ENCODE measurements around the gene STAC.

The STAC gene

GRCh38 chr3:36520241-36521006 lies 140.1 kb downstream of the STAC start:
- Histone ChIP-seq H3K27ac (ENCODE audit: low read length) (no peak overlapping the region), H3K4me2 (ENCODE audit: low read depth, low read length) (no peak overlapping the region), H3K9me3 (replicated peaks; ENCODE audit: insufficient read depth, low read length) (no peaks in the 10 kb centered on the region), H3K27me3 (replicated peaks; ENCODE audit: insufficient read depth, low read length) (no peaks in the 10 kb centered on the region), H3F3A (ENCODE audit: insufficient read depth, low read length) (no peaks in the 10 kb centered on the region), H3K9me2 (replicated peaks; ENCODE audit: insufficient read depth, low read length) (no peaks in the 10 kb centered on the region), H3K36me3 (replicated peaks; ENCODE audit: insufficient read depth, low read length) (no peaks in the 10 kb centered on the region), H3K79me2 (ENCODE audit: low read length) (no peaks in the 10 kb centered on the region), H3K9ac (ENCODE audit: low read length) (no peak overlapping the region), H3K4me3 (ENCODE audit: low read length) (no peak overlapping the region), H3K4me1 (ENCODE audit: low read length) (no peaks in the 10 kb centered on the region), H4K20me1 (ENCODE audit: insufficient read depth, low read length) (no peaks in the 10 kb centered on the region), H2AFZ (ENCODE audit: low read length) (no peak overlapping the region)
- TF ChIP-seq EZH2 (optimal IDR thresholded peaks at IDR 0.05; ENCODE audit: low read depth, low read length) (no peak), EZH2phosphoT487 (IDR thresholded peaks at IDR 0.05; ENCODE audit: low read length) (no peak), CTCF (IDR thresholded peaks at IDR 0.05; ENCODE audit: low read length) (no peak)
- no peak for DNase-seq

- no peak for DNase-seq
- Histone ChIP-seq H3K9me2 (replicated peaks; ENCODE audit: insufficient read depth, low read length) (no peaks in the 10 kb centered on the region), H3K36me3 (replicated peaks; ENCODE audit: insufficient read depth, low read length) (no peaks in the 10 kb centered on the region)
These were observed 140.7 kb downstream of the STAC start for GRCh38 chr3:36521007-36521379.

GRCh38 chr3:36524560-36524959 lies 144.3 kb downstream of the STAC start:
- Histone ChIP-seq H3K36me3 (replicated peaks; ENCODE audit: insufficient read depth, low read length) (no peaks in the 10 kb centered on the region), H2AFZ (ENCODE audit: low read length) (no peak overlapping the region), H3K4me3 (ENCODE audit: low read length) (no peak overlapping the region), H3F3A (ENCODE audit: insufficient read depth, low read length) (no peaks in the 10 kb centered on the region), H3K9me2 (replicated peaks; ENCODE audit: insufficient read depth, low read length) (no peaks in the 10 kb centered on the region), H3K9me3 (replicated peaks; ENCODE audit: insufficient read depth, low read length) (no peaks in the 10 kb centered on the region), H4K20me1 (ENCODE audit: insufficient read depth, low read length) (no peaks in the 10 kb centered on the region), H3K27ac (ENCODE audit: low read length) (no peak overlapping the region), H3K9ac (ENCODE audit: low read length) (no peak overlapping the region), H3K27me3 (replicated peaks; ENCODE audit: insufficient read depth, low read length) (no peaks in the 10 kb centered on the region), H3K79me2 (ENCODE audit: low read length) (no peaks in the 10 kb centered on the region), H3K4me2 (ENCODE audit: low read depth, low read length) (no peak overlapping the region), H3K4me1 (ENCODE audit: low read length) (no peaks in the 10 kb centered on the region)
- TF ChIP-seq CTCF (IDR thresholded peaks at IDR 0.05; ENCODE audit: low read length) (no peak), EZH2 (optimal IDR thresholded peaks at IDR 0.05; ENCODE audit: low read depth, low read length) (no peak)
- DNase-seq = no peak

More at GRCh38 chr3:36521007-36521379, 140.7 kb downstream of the STAC start:
- no peak overlapping the region for H3K4me2 ChIP-seq (ENCODE audit: low read depth, low read length)
- H3K79me2 ChIP-seq (ENCODE audit: low read length) = no peaks in the 10 kb centered on the region
- no peak overlapping the region for H2AFZ ChIP-seq (ENCODE audit: low read length)
- H3F3A ChIP-seq (ENCODE audit: insufficient read depth, low read length) = no peaks in the 10 kb centered on the region
- H3K9ac ChIP-seq (ENCODE audit: low read length) = no peak overlapping the region
- H4K20me1 ChIP-seq (ENCODE audit: insufficient read depth, low read length) = no peaks in the 10 kb centered on the region
- no peak overlapping the region for H3K4me3 ChIP-seq (ENCODE audit: low read length)
- no peaks in the 10 kb centered on the region for H3K9me3 ChIP-seq (replicated peaks; ENCODE audit: insufficient read depth, low read length)
- H3K27ac ChIP-seq (ENCODE audit: low read length) = no peak overlapping the region
- no peaks in the 10 kb centered on the region for H3K27me3 ChIP-seq (replicated peaks; ENCODE audit: insufficient read depth, low read length)
- H3K4me1 ChIP-seq (ENCODE audit: low read length) = no peaks in the 10 kb centered on the region
- TF ChIP-seq EZH2 (optimal IDR thresholded peaks at IDR 0.05; ENCODE audit: low read depth, low read length) (no peak), CTCF (IDR thresholded peaks at IDR 0.05; ENCODE audit: low read length) (no peak), EZH2phosphoT487 (IDR thresholded peaks at IDR 0.05; ENCODE audit: low read length) (no peak)
